Measurements from ENCODE around the gene SVBP.

Gene SVBP

DNA sequence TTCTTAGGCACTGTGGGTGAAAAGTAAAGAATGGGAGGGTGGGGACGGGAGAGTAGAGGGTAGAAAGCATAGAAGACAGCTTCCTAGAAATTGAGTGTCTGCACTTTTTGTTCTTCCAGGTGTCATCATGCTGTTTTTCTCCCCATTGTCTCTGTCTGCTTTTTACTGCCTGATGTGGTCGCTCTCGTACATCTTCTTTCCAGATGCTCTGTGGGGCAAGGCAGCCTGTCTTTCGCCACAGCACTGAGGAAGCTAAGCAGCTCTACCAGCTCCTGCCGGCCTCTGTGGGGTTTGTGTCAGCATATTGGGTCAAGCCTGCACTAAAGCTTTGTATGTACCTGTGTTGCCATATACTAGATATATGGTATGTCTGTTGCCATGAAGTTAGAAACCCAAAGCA is 19.2 kb downstream of the SVBP start:
- DNase-seq, result no peak

- DNase-seq, result no peak
Measured at GRCh38 chr1:42797414-42797813, 19.8 kb downstream of the SVBP start.

GRCh38 chr1:42793824-42794223 is 23.4 kb downstream of the SVBP start:
- DNase-seq, result no peak

DNA sequence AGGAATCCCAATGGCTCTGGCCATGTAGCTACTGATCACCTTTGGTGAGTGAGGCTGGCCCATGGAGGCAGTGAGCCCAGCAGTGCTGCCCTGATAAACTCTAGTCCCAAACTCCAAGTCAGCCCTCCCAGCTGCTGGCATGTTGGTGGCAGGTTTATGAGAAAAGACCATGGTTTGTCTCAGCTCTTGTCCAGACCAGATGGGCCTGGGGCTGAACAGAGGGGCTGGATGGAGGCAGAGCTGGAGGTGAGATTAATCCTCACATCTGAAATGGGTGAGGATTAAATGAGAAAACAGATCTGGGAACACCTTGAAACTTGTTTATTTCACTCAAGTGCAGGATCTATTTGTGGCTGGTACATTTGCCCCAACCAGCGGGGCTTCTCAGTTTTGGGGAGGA is 29.2 kb downstream of the SVBP start:
- no peak for DNase-seq

GRCh38 chr1:42786097-42786496 is 31.1 kb downstream of the SVBP start:
- DNase-seq, result no peak

DNA sequence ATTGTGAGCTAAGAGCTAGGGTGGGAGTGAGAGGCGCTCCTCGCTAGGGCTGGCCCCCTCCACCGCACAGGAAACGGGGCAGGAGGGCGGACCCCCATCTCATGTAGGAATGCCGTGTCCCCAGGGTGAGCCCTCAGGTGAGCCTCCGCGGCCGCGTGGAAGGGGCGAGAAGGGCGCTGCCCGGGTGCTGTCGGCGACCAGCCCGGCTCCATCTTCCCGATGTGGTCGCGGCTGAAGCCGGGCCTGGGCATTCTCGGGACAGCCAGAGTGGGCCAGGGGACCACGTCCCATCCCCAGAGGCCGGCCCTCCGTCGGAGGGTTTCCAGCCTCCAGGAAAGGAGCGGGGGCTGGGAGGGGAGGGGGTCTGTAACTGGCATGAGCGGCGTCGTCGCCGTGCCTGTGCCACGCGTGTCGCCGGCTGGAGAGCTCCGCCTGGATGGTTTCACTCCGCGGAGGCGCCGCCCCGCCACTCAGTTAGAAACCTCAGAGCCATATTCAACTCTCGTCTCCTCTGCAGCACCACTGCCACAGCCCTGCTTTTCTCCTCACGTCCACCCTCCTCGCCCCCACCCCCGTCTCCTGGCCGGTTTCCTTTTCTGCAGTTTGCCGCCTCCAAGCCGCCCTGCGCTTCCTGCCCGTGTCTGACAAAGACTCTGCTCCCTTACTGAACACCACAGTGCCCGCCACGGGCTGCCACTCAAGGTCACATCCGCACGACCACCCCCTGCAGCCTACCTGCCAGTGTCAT is 32.1 kb downstream of the SVBP start, which contains the start of gene TMEM269:
TSS of gene TMEM269 (plus strand) at position 46 of the 748 bp plus-strand sequence. CDS start 4,903 bp downstream, outside the sequence.
- peak; percentile 53 for DNase-seq

GRCh38 chr1:42784547-42784945 is 32.7 kb downstream of the SVBP start:
- DNase-seq, result no peak

GRCh38 chr1:42783092-42783491 is 34.1 kb downstream of the SVBP start:
- no peak for DNase-seq

GRCh38 chr1:42780176-42780575 is 37.0 kb downstream of the SVBP start:
- no peak for DNase-seq

DNA sequence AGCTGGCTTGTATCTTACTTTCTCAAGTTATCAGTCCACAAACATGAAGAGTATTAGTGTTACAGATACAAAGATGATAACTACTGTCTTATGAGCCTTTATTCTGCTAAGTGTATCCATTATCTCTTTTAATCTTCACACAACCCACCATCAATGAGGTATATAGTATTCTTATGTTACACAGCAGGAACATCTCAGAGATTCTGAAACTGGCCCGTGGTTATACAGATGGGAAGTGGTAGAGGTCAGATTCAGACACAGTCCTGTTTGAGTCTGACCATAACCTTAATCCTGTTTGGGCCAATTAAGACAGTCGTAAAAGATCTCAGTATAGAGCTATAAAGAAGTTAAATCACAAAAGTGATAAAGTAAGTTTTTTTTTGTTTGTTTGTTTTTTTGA is 37.5 kb downstream of the SVBP start:
- DNase-seq, result no peak

GRCh38 chr1:42777852-42778251 is 39.3 kb downstream of the SVBP start:
- DNase-seq, result no peak

DNA sequence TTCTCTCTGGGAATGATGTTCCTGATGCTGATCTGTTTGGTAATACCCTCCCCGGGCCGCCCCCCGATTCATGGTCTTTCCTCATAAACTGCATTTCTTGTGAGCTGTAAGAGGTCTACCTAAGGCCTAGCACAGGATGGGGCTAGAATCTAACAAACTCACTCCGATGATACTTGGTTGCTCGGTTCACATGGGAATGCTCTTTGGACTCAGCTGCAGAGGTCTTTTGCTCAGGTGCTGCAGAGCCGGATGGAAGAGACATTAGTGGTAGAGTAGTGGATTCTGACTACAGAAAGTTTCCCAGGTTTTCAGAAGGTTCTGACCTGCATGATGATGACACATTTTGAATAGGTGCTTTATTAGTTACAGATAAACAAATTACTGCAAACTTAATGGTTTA is 40.7 kb downstream of the SVBP start:
- no peak for DNase-seq

GRCh38 chr1:42774928-42775526 is 42.2 kb downstream of the SVBP start:
- no peak for DNase-seq

DNA sequence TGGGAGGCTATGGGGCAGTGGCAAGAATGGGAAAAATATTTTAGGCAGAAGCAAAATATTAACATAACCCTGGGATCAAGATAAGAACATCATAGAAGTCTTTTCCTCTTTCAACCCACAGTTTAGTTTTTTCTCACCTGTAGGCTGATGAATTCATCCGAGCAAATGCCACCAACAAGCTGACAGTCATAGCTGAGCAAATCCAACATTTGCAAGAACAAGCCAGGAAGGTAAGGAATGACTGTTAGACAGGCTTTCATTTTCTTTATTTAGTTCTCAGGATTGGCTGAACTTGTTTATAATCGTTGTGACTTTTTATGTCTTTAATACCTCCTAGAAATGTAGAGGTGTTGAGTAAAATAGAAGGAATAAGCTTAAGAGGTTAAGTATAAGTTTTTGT is 43.8 kb downstream of the SVBP start:
- DNase-seq, result no peak

GRCh38 chr1:42769811-42770210 is 47.4 kb downstream of the SVBP start:
- DNase-seq, result no peak

DNA sequence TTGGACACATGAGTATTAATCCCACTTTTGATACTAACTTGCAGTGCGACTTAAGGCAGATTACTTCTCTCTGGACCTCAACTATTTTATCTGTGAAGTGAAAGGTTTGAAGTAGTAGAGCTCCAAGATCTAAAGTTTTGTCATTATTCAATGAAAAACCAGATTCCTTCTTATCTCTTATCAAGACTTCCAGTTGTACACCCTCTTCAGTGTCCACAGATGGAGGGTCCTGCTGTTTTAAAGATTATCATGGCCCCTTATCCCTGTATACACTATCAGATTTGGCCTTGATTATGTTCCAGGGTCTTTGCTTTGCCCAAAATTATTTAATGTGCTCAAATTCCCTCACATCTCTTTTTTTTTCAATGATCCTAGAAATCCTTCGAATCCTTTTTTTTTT is 49.0 kb downstream of the SVBP start:
- DNase-seq, result no peak

DNA sequence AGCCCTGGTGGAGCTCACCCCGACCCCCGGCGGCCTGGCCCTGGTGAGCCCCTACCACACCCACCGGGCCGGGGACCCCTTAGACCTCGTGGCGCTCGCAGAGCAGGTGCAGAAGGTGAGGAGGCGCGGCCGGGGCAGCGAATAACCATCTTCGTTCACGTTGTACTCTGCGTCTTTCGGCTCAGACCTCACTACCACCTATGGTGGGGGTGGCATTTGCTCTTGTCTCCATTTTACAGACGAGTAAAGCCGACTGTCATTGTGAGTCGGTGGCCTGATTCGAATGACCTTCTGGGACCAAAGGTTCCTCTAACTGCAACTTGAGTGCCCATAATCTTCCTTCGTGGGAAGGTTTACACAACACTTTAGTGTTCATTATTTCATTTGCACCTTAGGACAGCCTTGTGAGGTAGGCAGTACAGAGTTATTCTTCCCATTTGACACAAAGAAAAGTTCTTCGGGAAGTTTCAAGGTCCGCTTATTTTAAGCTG is 49.6 kb downstream of the SVBP start:
- no peak for DNase-seq

GRCh38 chr1:42766741-42767509 is 50.3 kb downstream of the SVBP start, which contains the start of the genes C1orf50 and P3H1:
Gene C1orf50 (plus strand): TSS chr1:42767249. CDS start chr1:42767312, 63 bp downstream.
Gene P3H1 (minus strand): TSS chr1:42767028. CDS start chr1:42766971, 57 bp downstream.
- DNase-seq, result peak; percentile 99

- DNase-seq, result peak; percentile 33
Measured at GRCh38 chr1:42765832-42766740, 51.1 kb downstream of the SVBP start.

GRCh38 chr1:42765269-42765668 is 51.9 kb downstream of the SVBP start:
- no peak for DNase-seq

- no peak for DNase-seq
Measured at GRCh38 chr1:42762269-42762668, 54.9 kb downstream of the SVBP start.

DNA sequence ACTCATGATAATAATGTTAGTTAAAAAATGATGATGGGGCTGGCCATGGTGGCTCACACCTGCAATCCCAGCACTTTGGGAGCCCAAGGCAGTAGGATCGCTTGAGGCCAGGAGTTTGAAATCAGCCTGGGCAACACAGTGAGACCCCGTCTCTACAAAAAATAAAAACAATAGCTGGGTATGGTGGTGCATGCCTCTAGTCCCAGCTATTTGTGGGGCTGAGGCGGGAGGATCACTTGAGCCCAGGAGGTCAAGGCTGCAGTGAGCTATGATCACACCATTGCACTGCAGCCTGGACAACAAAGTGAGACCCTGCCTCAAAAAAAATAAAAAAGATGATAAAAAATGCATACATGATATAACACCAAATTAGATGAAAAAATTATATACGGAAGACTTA is 55.6 kb downstream of the SVBP start:
- DNase-seq, result no peak

Data from activated T-cell treated with anti-CD3 and anti-CD28 coated beads, Interleukin-2, amount 50 U/mL, for 1 hour (primary cell).